GM21619 (cell line): Measurements from ENCODE around the gene CTDSPL.
"Not testable (repeated sequence)": the region's sequence is repeated elsewhere in the genome, so short reads cannot be mapped to it uniquely, and the experiment has no call there.

Experiments
- ATAC-seq: cut with Tn5 transposase; IDR thresholded peaks from one replicate; pipeline ENCODE4 v1.9.1; 2021; ENCODE audit not compliant: unreplicated experiment

CTDSPL gene

DNA sequence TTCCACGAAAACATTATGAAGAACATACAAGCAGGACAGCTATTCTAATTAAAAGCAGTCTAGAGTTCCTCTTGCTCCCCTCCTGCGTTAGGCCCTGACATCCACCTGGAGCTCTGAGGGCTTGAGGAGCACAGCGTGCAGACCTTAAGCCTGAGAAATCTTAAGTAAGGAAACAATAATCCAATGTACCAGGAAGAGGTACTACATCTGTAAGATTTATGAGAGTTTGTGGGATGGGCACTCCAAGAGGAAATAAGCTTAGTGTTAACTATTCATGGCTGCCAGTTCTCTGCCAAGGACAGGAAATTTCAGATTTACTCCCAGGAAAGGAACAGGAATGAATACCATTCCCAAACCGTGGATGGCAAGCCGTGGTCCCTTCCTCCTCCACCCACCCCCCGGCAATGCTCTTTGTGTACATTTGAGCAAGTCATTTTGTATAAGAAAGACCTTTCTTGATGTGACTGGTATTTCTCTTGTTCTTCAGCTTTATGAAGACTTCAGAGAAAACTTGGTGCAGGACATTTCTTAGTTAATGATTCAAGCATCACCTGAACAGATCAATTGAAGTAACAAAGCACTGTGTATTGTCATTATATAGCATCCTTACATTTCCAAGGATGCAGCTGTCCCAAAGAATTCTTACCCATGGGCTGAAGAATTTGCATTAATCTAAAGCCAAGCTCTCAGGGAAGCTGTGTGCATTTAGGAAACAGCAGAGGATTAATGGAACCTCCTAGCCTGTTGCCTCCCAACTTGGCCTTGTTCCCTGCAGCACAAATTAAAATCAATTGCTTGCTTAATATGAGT lies 100.1 kb downstream of the CTDSPL start:
- ATAC-seq: no peak

DNA sequence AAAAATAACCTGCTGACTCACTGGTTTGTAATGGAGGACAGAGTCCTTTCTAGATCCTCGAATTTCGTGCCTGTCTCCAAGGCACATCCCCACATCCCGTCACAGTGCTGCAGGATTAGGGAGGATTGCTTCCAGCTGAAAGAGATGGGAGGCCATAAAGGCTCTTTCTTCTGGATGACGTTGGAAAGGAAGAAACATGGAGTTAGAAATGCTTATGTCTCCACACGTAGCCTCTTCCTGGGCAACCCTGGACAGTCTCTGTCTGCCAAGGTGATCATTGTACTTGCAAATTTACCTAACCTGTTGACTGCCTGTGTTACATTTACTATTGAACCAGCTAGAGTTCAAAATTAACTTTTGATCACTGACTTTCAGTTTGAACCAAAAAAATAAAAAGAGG lies 101.3 kb downstream of the CTDSPL start:
- ATAC-seq: no peak

DNA sequence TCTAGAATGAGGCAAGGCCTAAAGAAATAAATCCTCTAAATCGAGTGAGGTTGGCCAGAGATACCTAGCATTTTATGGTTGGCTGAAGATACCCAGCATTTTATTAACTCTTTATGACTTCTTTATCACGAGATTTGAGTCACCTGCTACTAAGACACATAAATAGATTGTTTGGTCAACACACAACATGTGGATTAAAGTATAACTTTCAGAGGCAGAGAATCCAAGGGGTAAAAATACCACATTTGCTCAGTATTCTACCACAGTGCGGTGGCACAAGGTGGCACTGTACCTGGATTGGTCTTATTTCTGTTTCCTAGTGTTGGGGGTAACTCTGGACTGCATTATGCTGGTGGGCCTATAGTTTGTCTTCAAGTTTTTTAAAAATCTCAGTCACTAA lies 102.0 kb downstream of the CTDSPL start:
- ATAC-seq: no peak

DNA sequence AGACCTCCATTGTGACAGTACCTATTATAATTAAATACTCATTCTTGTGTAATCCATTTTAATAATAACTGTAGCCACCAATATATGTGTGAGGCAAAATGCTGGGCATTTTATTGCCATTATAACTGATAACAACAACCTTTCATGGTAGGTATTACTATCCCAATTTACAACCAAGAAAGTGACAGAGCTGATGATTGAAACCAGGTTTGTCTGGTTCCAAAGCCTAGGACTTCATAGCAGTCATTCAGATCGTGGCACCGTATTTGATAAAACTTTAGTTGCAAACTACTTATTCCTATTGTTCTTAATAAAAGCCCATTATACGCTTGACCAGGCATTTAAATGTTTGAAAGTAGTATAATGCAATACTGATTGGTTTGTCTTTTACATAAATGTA lies 102.5 kb downstream of the CTDSPL start:
- no peak for ATAC-seq

DNA sequence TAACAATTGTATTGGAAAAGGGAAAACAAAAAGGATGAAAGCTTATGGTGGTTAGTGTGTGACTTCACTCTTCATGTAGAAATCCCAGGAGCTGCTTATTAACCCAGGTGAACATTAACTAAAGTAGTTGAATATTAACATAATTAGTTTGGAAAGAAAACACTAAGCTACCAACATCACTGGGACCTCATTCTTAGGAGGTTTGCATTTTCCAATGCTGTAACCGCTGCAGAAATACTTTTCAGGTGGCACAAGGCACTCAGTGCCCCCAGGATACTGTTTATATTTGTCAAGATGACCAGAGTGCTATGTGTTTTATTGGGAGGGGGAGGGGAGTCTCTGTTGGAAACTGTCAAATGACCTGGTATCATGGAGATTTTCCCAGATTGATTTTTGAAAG lies 103.0 kb downstream of the CTDSPL start:
- ATAC-seq: no peak

DNA sequence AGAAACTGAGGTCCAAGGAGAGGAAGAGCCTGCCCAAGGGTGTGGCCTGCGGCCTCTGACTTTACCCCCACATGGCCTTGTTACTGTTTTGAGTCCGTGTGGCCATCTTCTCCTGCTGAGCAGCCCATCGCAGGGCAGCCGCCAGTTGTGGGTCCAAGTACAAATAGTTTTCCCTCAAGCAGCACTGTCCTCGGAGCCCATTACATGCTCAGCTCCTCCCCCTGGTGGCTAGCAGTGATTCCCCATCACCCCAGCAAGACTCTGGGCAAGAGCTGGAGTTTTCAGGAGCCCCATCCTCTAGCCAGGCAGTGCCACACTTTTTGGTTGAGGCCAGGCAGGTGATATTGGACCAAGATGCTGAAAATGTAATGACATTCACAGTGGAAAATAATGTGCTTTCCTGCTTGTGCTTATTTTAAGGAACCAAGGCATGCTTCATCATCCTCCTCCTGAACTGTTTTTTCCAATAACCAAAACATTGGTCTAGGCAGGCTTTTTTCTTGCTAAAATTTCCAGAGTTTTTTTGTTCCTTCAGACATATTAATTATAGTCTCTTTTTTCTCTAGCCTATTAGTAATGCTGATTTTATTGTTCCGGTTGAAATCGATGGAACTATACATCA lies 105.7 kb downstream of the CTDSPL start:
- peak; percentile 78 for ATAC-seq

DNA sequence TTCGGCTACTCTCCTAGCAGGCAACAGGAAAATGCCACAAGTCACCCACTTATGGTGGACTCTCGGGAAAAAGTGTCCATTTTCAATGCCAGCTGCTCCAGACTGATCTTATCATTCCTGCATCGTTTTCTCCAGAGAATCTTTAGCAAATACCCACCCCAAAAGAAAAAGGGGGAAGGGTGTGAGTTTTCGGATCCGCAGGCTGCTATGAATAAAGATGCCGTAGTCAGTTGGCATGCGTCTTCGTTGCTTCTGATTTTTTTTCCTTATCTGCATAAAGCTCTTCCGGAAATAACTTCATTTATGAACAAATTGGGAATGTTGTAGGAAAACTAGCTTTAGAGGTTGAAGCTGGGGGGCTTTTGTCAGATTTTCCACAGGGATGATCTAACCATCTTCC lies 106.5 kb downstream of the CTDSPL start:
- ATAC-seq: no peak

DNA sequence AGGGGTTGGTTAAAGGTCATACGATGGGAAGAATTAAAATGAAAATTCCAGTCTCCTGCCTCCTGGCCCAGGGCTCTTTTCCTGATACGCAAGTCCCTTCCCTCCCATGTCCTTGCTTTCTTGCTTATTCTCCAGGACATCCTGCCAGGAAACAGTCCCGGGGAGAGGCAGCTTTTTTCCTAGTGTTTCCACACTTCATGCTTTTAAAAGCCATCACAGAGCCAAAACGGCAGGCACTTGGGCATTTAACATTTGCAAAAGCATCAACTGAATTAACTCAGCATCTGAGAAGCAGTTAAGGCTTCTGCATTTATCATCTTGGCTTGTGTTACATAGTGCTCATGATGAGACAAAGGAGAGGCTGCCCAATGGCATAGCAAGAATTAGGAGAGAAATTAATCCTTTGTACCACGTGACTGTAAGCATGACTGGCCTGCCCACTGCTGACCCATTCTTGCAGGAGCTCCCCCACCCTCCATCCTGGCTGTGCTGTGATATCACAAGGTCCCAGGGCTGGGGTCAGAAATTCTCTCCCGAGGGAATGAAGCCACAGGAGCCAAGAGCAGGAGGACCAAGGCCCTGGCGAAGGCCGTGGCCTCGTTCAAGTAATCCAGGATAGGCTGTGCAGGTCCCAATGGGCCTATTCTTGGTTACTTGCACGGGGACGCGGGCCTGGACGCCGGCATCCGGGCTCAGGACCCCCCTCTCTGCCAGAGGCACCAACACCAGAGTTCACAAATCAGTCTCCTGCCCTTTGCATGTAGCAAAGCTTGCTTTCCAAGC lies 107.3 kb downstream of the CTDSPL start:
- ATAC-seq: no peak

DNA sequence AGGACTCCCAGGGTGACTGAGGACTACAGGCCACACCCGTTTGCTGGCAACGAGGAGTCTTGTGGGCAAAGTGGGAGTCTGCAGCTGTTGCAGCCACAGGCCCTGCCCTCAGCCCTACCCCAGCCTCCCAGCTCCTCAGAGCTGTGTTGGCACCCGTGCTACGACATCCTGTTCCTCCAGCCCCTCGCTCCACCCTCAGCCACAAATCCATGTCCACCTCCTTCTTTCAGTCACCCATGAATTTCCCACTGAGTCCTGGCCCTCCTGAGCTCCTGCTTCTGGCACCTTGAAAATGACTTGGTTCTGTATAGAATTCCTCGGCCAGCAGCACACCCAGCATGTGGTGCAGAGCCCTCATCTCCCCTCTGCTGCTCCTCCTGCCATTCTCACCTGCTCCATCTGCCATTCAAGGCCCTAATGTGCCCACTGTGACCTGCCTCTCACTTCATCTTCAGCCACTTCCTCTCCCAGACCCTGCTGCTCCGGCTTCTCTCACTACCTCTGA lies 108.0 kb downstream of the CTDSPL start:
- no peak for ATAC-seq

DNA sequence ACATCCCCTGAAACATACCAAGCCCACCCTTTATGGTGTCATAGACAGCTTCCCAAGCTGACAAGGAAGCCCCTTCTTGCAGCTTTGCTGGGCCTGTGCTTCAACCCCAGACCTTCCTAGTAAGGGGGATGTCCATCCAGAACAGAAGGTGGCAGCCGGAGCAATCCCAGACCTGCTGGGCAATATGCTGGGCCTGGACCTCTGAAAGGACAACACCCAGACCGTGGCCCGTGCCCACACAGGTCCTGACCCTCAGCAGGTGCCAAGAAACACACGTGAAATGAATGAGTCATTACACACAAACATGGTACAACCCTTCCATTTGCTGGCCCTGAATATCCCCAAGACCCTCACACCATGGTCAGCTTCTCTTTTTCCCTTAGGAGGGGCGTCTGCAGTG lies 109.1 kb downstream of the CTDSPL start:
- no peak for ATAC-seq

DNA sequence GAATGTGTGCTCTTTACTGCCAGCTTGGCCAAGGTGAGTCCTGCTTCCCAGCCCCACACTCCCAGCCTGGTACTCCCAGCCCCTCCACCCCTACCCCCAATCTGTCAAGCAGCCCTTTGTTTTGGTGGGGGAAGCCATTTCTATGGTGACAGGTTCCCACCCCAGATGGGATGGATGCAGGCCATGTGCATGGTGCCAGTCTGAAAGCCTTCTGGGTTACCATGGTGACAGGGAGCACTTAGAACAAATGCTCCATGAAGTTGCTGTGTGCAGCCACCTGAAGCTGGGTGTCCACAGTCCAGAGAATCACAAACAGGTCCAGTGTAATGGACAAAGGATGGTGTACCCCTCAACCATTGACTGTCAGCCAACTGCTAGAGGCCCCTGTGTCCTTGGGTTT lies 109.8 kb downstream of the CTDSPL start:
- ATAC-seq: no peak

DNA sequence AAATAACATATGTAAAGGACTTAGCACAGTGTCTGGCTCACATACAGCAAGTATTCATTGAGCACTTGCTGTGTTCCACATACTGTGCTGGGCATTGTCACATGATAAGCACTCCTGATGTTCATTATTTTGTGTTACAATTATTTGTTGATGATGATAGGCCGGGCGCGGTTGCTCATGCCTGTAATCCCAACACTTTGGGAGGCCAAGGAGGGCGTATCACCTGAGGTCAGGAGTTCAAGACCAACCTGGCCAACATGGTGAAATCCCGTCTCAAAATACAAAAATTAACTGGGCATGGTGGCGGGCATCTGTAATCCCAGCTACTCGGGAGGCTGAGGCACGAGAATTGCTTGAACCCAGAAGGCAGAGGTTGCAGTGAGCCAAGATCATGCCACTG lies 110.4 kb downstream of the CTDSPL start:
- not testable (repeated sequence) for ATAC-seq

DNA sequence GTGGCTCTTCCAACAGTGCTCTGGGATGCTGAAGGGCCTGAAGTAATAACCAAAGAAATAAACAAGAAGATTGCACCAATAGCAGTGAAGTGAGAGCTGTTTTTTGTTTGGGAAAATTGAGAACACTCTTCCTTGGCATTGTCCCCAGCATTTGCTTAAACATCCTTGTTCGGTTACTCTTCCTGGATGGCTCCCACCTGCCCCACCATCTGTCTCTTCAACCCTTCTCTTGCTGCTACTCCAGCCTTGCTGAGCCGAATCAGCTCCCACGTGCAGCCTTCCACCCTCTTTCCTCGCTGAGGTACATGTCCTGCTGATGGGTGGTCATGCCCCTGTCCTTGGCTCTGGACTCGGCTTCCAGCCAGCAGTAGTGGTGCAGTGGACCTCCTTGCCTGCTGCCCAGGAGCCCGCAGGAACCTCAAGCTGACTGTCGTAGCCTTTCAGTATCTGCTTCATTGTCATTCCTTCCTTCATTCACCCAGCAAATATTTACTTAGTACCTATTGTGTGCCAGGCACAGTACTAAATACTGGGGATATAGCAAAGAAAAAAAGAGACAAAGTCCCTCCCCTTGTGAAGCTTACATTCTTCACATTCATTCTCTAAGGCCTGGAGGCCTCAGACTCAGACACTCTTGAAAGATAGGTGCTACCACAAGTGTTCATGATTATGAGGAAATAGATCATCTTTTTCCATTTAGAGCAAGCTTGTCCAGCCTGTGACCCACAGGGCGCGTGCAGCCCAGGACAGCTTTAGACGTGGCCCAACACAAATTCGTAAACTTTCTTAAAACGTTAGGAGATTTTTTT lies 111.8 kb downstream of the CTDSPL start:
- no peak for ATAC-seq

DNA sequence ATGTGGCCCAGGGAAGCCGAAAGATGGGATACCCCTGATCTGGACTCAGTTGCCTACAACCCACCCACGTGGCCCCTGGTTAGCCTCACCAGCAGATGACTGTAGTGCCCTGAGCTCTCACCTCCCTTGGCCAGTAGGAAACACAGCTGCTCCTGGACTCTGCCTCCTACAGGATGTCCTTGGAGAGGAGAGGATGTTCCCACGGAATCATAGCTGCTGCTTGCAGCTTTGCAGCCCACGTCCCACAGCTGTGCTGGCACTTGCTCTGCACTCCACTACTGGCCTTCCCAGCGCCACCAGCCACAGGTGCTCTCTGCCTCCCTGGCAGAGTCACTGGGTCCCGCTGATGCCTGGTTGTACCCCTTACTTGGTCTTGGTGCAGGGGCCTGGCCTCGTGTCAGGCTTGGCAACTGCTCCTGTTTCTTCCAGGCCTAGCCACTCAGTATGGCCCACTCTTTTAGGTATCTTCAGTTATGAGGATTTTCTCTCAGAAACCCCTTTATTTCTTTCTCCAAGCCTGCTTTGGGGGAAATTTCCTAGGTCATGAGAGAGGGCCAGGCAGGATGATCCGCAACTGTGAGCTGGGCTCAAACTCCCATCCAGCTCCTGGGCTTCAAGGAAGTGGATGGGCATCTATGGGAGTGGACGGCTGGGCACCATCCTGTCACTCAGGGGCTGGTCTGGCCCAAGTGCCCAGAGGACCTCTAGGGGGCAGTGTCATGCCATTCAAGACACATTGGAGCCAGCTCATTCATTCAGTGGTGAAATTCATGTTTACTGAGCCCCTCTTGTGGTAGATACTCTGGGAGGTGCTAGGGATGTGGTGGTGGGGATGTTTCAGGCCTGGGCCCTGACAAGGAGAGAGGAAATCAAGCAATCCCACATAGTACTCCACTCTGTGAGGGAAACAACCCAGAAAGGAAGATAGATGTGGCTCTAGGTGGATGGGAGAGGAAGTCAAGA lies 112.7 kb downstream of the CTDSPL start:
- ATAC-seq: peak; percentile 92

DNA sequence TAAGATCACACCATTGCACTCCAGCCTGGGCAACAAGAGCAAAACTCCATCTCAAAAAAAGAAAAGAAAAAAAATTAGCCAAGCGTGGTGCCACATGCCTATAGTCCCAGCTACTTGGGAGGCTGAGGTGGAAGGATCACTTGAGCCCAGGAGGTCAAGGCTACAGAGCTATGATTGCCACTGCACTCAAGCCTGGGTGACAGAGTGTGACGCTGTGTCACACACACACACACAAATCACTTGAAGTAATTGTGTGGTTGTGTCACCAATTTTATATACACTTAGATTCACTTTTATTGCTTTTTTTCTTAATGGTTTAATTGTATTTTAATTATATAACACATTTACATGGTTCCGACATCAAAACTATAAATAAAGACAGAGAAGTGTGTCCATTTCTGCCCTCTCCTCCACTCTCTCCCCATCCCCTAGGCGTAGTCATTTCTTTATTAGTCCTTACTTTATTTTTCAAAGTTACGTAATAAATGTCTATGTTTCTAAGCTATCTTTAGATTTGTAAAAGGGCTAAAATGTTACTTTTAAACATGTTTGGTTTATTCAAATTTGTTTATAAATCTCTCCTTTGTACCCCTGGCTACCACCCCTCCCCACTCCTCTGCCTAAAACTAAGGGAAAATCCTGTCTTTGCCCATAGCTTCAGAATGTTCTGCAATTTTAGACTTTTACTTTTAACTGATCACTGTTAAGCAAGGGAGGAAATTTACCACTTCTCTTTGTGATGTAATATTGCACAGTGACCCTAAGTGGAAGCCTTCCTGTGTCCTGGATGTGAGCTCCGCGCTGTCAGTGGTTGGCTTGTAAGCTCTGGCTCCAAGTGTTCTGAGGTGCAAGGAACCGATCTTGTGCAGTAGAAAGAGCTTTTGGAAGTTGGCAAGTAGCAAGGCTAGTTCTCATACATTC lies 118.1 kb downstream of the CTDSPL start:
- no peak for ATAC-seq

DNA sequence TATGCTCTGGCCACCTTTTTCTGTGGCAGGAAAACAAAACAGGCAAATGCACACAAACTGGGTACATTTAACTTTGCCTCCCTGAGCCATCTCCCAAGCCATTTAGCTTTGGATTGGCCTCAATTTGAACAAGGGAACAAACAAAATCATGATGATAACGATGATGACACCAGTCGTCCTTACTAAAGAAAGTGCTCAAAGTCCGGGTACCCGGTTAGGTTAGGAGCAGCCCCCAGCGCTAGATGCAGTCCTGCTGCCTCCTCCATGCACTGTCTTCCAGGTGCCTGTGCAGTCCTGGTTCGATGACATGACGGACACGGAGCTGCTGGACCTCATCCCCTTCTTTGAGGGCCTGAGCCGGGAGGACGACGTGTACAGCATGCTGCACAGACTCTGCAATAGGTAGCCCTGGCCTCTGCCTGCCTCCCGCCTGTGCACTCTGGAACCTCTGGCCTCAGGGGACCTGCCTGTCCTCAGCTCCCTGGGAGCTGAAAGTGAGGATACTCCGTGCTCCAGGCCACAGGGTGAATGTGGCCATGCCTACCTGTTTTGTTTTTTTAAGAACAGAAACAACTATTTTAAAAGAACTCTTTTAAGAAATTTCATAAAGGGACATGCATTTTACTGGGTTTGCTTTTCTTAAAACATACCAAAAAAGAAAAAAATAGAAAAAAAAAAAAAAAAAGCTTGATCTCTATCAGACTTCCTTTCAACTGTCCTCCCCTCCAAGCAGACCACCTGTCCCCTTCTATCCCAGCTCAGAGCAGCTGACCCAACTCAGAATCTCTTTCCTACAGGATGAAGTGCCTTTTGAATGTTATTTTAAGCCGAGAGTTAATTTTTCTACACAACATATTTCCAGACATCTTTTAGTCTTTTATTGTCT lies 119.0 kb downstream of the CTDSPL start:
- ATAC-seq: no peak

DNA sequence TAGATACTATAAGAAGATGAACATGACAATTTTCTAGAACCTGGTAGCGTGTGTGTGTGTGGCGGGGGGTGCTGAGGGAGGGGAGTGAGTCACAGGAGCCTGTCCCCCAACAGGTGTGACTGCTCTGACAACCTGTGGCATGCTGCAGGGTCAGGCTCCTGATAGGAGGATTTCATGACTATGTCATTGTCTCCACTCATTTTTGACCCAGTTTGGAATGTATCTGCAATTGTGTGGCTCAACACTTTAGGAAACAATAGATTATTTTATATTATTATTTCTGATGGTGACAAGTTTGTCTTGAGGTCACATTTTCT lies 119.6 kb downstream of the CTDSPL start:
- no peak for ATAC-seq

DNA sequence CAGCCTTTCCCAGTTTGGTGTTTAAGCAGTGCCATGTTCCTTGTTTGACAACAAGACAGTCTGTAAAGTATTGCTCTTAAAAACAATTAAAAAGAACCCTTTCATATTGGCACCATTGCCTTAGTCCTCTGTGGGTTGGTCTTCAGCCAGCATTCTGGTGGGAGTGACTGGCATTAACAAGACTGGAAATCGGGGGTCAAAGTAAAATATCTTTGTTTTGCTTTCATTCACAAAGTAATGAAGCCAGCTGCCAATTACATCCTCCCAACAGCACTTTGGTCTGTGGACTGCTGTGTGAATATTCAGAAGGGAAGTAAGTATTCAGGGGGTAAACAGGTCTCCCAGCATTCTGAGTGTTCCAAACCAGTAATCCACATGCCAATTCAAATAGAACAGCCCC lies 120.7 kb downstream of the CTDSPL start:
- no peak for ATAC-seq
